Esophagus squamous epithelium (tissue), 5 donors: ENCODE measurements around the gene CEP170. TPM values are rescaled to one million over a fixed set of nuclear protein-coding genes. Genes with fewer than 3 reads are reported as not detected.

ENCODE experiments used
- DNase-seq: peaks from one replicate; lab custom pipeline; 2025; lab: John Stamatoyannopoulos, UW
- H3K27ac ChIP-seq, 4 donors: fragments of 200-600 bp; sonication (generic); one replicate each; pipeline ENCODE4 v1.5.1; 2016 to 2019; ENCODE audit warnings: mild to moderate bottlenecking in 1 of 4
- H3K27me3 ChIP-seq, 4 donors: fragments of 200-600 bp; sonication (generic); 1 replicate in 3 of 4; 2 replicates in 1 of 4; pipeline versions ENCODE4 v1.5.1 to v1.6.0; 2017 to 2021; ENCODE audit warnings: antibody characterized with exemption in 1 of 4
- H3K36me3 ChIP-seq, 3 donors: fragments of 200-600 bp; sonication (generic); one replicate each; pipeline ENCODE4 v1.5.1; 2016 to 2019
- H3K4me1 ChIP-seq, 3 donors: fragments of 200-600 bp; sonication (generic); one replicate each; pipeline ENCODE4 v1.5.1; 2017 to 2019
- H3K4me3 ChIP-seq, 4 donors: fragments of 200-600 bp; sonication (generic); 1 replicate in 3 of 4; 2 replicates in 1 of 4; pipeline ENCODE4 v1.5.1; 2016 to 2019; ENCODE audit warnings: mild to moderate bottlenecking in 2 of 4, moderate library complexity in 1 of 4
- H3K9me3 ChIP-seq, 3 donors: fragments of 200-600 bp; sonication (generic); one replicate each; pipeline ENCODE4 v1.5.1; 2016 to 2019
- CTCF ChIP-seq, 6 experiments: fragments of 450-650 bp in 4 of 6; fragments of 200-600 bp in 2 of 6; sonication (generic) in 2 of 6; IDR thresholded peaks; one replicate each; pipeline ENCODE4 v1.5.1; 2016 to 2019; ENCODE audit warnings: antibody characterized with exemption in 6 of 6, mild to moderate bottlenecking in 4 of 6, moderate library complexity in 4 of 6
- POLR2A ChIP-seq, 4 donors: fragments of 450-650 bp; IDR thresholded peaks; one replicate each; pipeline ENCODE4 v1.6.1; 2017; ENCODE audit warnings: antibody characterized with exemption in 4 of 4, mild to moderate bottlenecking in 4 of 4, moderate library complexity in 3 of 4
- WGBS, 2 donors: methylation state at CpG; one replicate each; pipeline ENCODE4 v1.1.5; 2018; 5-methylcytosine and 5-hydroxymethylcytosine counted together
- intact Hi-C: fragments of 100-400 bp; cut with DNase I; formaldehyde crosslinking; loops from one replicate; pipeline ENCODE4 v1.15.0; 2022
- total RNA-seq, 4 donors: library from RNA; depleted of rRNA; stranded (reverse); fragments of >200 nt; gene quantifications; one replicate each; pipeline ENCODE4 v1.1.0, GENCODE V29; 2016
- donor health status: DM: yes; HTN: yes; CAD: no.

Gene CEP170
- total RNA-seq, 4 donors from 2014 or later, result 10.4 to 19.5 (median 11.4) TPM

- intact Hi-C loops, result no loop called here
- H3K27ac ChIP-seq, result no peak overlapping the region
- peaks cover 0 to 11% (median 5%) of the 10 kb centered on the region in 3 donors for H3K4me1 ChIP-seq
- TF ChIP-seq POLR2A (IDR thresholded peaks at IDR 0.05), result no peak
- TF ChIP-seq CTCF (IDR thresholded peaks at IDR 0.05), result no peak
- DNase-seq, result no peak
- H3K9me3 ChIP-seq, result peaks cover 0 to 35% (median 22%) of the 10 kb centered on the region in 3 donors
- H3K4me3 ChIP-seq, result no peak overlapping the region
- peaks cover 0 to 11% (median 0%) of the 10 kb centered on the region in 3 donors for H3K36me3 ChIP-seq
- H3K27me3 ChIP-seq, result no peaks in the 10 kb centered on the region
Observed at GRCh38 chr1:243230914-243231313, 24.2 kb downstream of the CEP170 start.

- peaks cover 0 to 12% (median 0%) of the 10 kb centered on the region in 3 donors for H3K36me3 ChIP-seq
- intact Hi-C loops, result no loop called here
- H3K4me3 ChIP-seq, result no peak overlapping the region
- no peak for DNase-seq
- no peak for TF ChIP-seq CTCF (IDR thresholded peaks at IDR 0.05)
- no peak for TF ChIP-seq POLR2A (IDR thresholded peaks at IDR 0.05)
- H3K4me1 ChIP-seq, result no peaks in the 10 kb centered on the region
- H3K9me3 ChIP-seq, result peaks cover 0 to 35% (median 22%) of the 10 kb centered on the region in 3 donors
- H3K27ac ChIP-seq, result no peak overlapping the region
- 72 to 86% methylated on average over 1 of the region's 1 CpG for WGBS, 2 donors
- no peaks in the 10 kb centered on the region for H3K27me3 ChIP-seq
Observed at GRCh38 chr1:243229526-243229925, 25.6 kb downstream of the CEP170 start.

- intact Hi-C loops, result no loop called here
Observed at GRCh38 chr1:243227622-243228021, 27.5 kb downstream of the CEP170 start.

GRCh38 chr1:243218059-243218458 lies 37.0 kb downstream of the CEP170 start:
- intact Hi-C loops, result no loop called here
- Histone ChIP-seq H3K36me3 (peaks cover 0 to 42% (median 3%) of the 10 kb centered on the region in 3 donors), H3K4me1 (no peaks in the 10 kb centered on the region), H3K27ac (no peak overlapping the region), H3K27me3 (no peaks in the 10 kb centered on the region), H3K9me3 (no peaks in the 10 kb centered on the region), H3K4me3 (no peak overlapping the region)
- TF ChIP-seq POLR2A (IDR thresholded peaks at IDR 0.05) (no peak), CTCF (IDR thresholded peaks at IDR 0.05) (no peak)
- DNase-seq, result no peak

More at GRCh38 chr1:243227622-243228021, 27.5 kb downstream of the CEP170 start:
- 70 to 89% methylated on average over 2 of the region's 2 CpGs for WGBS, 2 donors
- Histone ChIP-seq H3K9me3 (peaks cover 0 to 32% (median 22%) of the 10 kb centered on the region in 3 donors), H3K4me3 (no peak overlapping the region), H3K4me1 (no peaks in the 10 kb centered on the region), H3K27me3 (no peaks in the 10 kb centered on the region), H3K36me3 (peaks cover 0 to 27% (median 0%) of the 10 kb centered on the region in 3 donors), H3K27ac (no peak overlapping the region)
- no peak for DNase-seq
- TF ChIP-seq CTCF (IDR thresholded peaks at IDR 0.05), result no peak
- no peak for TF ChIP-seq POLR2A (IDR thresholded peaks at IDR 0.05)

- no peak for TF ChIP-seq POLR2A (IDR thresholded peaks at IDR 0.05)
- no peak for TF ChIP-seq CTCF (IDR thresholded peaks at IDR 0.05)
- intact Hi-C loops, result no loop called here
- Histone ChIP-seq H3K4me1 (no peaks in the 10 kb centered on the region), H3K4me3 (no peak overlapping the region), H3K36me3 (peaks cover 0 to 37% (median 3%) of the 10 kb centered on the region in 3 donors), H3K9me3 (no peaks in the 10 kb centered on the region), H3K27ac (no peak overlapping the region), H3K27me3 (no peaks in the 10 kb centered on the region)
- DNase-seq, result no peak
- WGBS, 2 donors, result 82 to 83% methylated on average over 2 of the region's 2 CpGs
Observed at GRCh38 chr1:243217349-243217748, 37.7 kb downstream of the CEP170 start.
